Neural crest cell (in vitro differentiated cells): ENCODE results near the gene ZNF366. TPM values are rescaled to one million over a fixed set of nuclear protein-coding genes. Genes with fewer than 3 reads are reported as not detected.

Experiments
- DNase-seq: peaks from one replicate; pipeline ENCODE4 v3.0.0; 2021; ENCODE audit warnings: low read depth, mixed read lengths, low spot score
- H3K27ac Mint-ChIP-seq: one replicate; pipeline ENCODE4 v1.8.0; 2021; ENCODE audit warnings: mild to moderate bottlenecking, mixed read lengths; ENCODE audit not compliant: unreplicated experiment
- H3K27me3 Mint-ChIP-seq: 2 replicates; pipeline ENCODE4 v1.8.0; 2021; ENCODE audit warnings: low read depth, mild to moderate bottlenecking, mixed read lengths
- H3K36me3 Mint-ChIP-seq: 2 replicates; pipeline ENCODE4 v1.8.0; 2021; ENCODE audit warnings: low read depth, mild to moderate bottlenecking, mixed read lengths
- H3K4me1 Mint-ChIP-seq: 2 replicates; pipeline ENCODE4 v1.8.0; 2021; ENCODE audit warnings: mixed read lengths
- H3K4me3 Mint-ChIP-seq: one replicate; pipeline ENCODE4 v1.8.0; 2021; ENCODE audit warnings: mild to moderate bottlenecking, mixed read lengths
- H3K9me3 Mint-ChIP-seq: 2 replicates; pipeline ENCODE4 v1.8.0; 2021; ENCODE audit warnings: mixed read lengths
- CTCF ChIP-seq: fragments of 200-600 bp; sonication (generic); conservative IDR thresholded peaks from 2 replicates; pipeline ENCODE4 v1.5.0; 2021; ENCODE audit warnings: antibody characterized with exemption, mild to moderate bottlenecking
- total RNA-seq: library from RNA; stranded (reverse); gene quantifications from 2 replicates; pipeline ENCODE4 v1.2.1, GENCODE V29; 2021

Gene ZNF366
- total RNA-seq, 1 donor from 2014 or later: not detected

DNA sequence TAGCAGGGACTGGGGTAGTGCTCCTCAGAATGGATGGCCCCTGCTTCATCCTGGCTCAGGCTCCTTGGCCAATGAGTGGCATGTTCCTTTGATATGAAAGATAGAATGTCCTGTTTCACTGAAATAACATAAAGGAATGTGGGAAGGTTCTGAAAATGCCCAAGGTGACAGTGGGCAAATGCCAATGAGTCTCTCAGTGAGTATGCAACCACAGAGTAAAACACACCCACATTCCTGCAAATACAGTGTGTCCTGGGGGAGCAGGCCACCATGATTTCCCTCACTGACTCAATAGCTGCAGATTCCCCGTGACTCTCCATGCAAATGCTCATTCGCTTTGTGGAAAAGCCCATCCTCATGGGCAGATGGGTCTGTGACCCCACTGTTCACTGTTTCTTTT is 36.4 kb downstream of the ZNF366 start:
- DNase-seq: no peak
- H3K27me3 Mint-ChIP-seq: no peaks in the 10 kb centered on the region
- H3K4me3 Mint-ChIP-seq: no peak overlapping the region
- peaks cover 4% of the 10 kb centered on the region for H3K9me3 Mint-ChIP-seq
- no peaks in the 10 kb centered on the region for H3K36me3 Mint-ChIP-seq
- H3K4me1 Mint-ChIP-seq: peaks cover 35% of the 10 kb centered on the region
- H3K27ac Mint-ChIP-seq: no peak overlapping the region
- TF ChIP-seq CTCF: no peak

GRCh38 chr5:72468606-72469005 is 38.6 kb downstream of the ZNF366 start:
- Mint-ChIP-seq H3K27ac (no peak overlapping the region), H3K9me3 (no peaks in the 10 kb centered on the region), H3K4me1 (peaks cover 26% of the 10 kb centered on the region), H3K36me3 (no peaks in the 10 kb centered on the region), H3K27me3 (no peaks in the 10 kb centered on the region), H3K4me3 (no peak overlapping the region)
- no peak for DNase-seq
- TF ChIP-seq CTCF: no peak

- TF ChIP-seq CTCF: no peak
- H3K27ac Mint-ChIP-seq: no peak overlapping the region
- no peaks in the 10 kb centered on the region for H3K9me3 Mint-ChIP-seq
- H3K4me3 Mint-ChIP-seq: no peak overlapping the region
- peaks cover 25% of the 10 kb centered on the region for H3K4me1 Mint-ChIP-seq
- no peak for DNase-seq
- no peaks in the 10 kb centered on the region for H3K27me3 Mint-ChIP-seq
- no peaks in the 10 kb centered on the region for H3K36me3 Mint-ChIP-seq
Measured at GRCh38 chr5:72468024-72468423, 39.2 kb downstream of the ZNF366 start.

DNA sequence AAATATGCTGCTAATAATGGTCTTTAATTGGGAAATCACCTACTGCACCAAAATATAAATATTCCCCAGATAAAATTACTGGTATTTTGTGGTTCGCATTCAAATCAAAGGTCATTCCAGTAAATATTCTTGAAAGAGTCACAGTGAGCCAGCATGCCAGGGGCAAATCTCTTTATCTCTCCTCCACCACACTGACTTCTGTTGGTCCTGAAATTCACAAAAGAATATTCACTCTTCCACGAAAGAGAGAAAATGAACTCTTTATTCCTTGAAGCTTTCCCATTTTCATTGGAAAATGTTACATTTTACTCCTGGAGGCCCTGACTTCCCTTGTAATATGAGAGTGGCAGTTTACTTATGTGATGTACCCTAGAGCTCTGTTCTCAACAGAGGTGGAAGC is 39.7 kb downstream of the ZNF366 start:
- Mint-ChIP-seq H3K27me3 (no peaks in the 10 kb centered on the region), H3K36me3 (no peaks in the 10 kb centered on the region), H3K4me3 (no peak overlapping the region)

GRCh38 chr5:72465601-72466563 is 41.3 kb downstream of the ZNF366 start:
- Mint-ChIP-seq H3K4me1 (peaks cover 20% of the 10 kb centered on the region), H3K36me3 (no peaks in the 10 kb centered on the region), H3K27me3 (no peaks in the 10 kb centered on the region), H3K9me3 (no peaks in the 10 kb centered on the region), H3K27ac (no peak overlapping the region), H3K4me3 (no peak overlapping the region)
- DNase-seq: no peak
- no peak for TF ChIP-seq CTCF

More for the DNA sequence above, 39.7 kb downstream of the ZNF366 start:
- TF ChIP-seq CTCF: no peak
- H3K4me1 Mint-ChIP-seq: peaks cover 23% of the 10 kb centered on the region
- no peak overlapping the region for H3K27ac Mint-ChIP-seq
- no peaks in the 10 kb centered on the region for H3K9me3 Mint-ChIP-seq
- no peak for DNase-seq
